Lung (tissue), 12 donors: ENCODE data around the gene FXYD2. TPM values are rescaled to one million over a fixed set of nuclear protein-coding genes. Genes with fewer than 3 reads are reported as not detected.

Experiments
- ATAC-seq: fragments of 200-7000 bp; cut with Tn5 transposase; one replicate; pipeline ENCODE4 v1.9.1; 2020; ENCODE audit warnings: moderate number of reproducible peaks; ENCODE audit not compliant: insufficient read depth, low FRiP score
- DNase-seq, 3 donors: peaks; one replicate each; pipeline ENCODE4 v3.0.0-alpha.2; 2013 to 2017
- H3K27ac ChIP-seq, 2 donors: one replicate each; pipeline ENCODE4 v1.5.1; 2013; ENCODE audit warnings: mild to moderate bottlenecking in 2 of 2, moderate library complexity in 2 of 2, control low read depth in 1 of 2, inconsistent platforms in 1 of 2, low read depth in 1 of 2, low read length in 1 of 2
- H3K27me3 ChIP-seq, 3 donors: one replicate each; pipeline ENCODE4 v1.5.1; 2013; ENCODE audit warnings: low read length in 2 of 3; ENCODE audit not compliant: control insufficient read depth in 3 of 3, insufficient read depth in 3 of 3
- H3K36me3 ChIP-seq, 4 donors: one replicate each; pipeline ENCODE4 v1.5.1; 2013; ENCODE audit warnings: low read length in 4 of 4, mild to moderate bottlenecking in 1 of 4, moderate library complexity in 1 of 4; ENCODE audit not compliant: control insufficient read depth in 4 of 4, insufficient read depth in 4 of 4
- H3K4me1 ChIP-seq, 5 donors: one replicate each; pipeline ENCODE4 v1.5.1; 2013; ENCODE audit warnings: low read length in 5 of 5, mild to moderate bottlenecking in 2 of 5, moderate library complexity in 1 of 5; ENCODE audit not compliant: control insufficient read depth in 5 of 5, insufficient read depth in 5 of 5
- H3K4me3 ChIP-seq: one replicate; pipeline ENCODE4 v1.5.1; 2013; ENCODE audit warnings: mild to moderate bottlenecking, control low read depth, moderate library complexity
- H3K9ac ChIP-seq, 2 donors: one replicate each; pipeline ENCODE4 v1.5.1; 2013; ENCODE audit warnings: low read length in 2 of 2, control low read depth in 1 of 2; ENCODE audit not compliant: insufficient read depth in 1 of 2
- H3K9me3 ChIP-seq, 4 donors: one replicate each; pipeline ENCODE4 v1.5.1; 2013; ENCODE audit warnings: low read length in 3 of 4, mild to moderate bottlenecking in 1 of 4, moderate library complexity in 1 of 4; ENCODE audit not compliant: control insufficient read depth in 4 of 4, insufficient read depth in 3 of 4
- CTCF ChIP-seq: IDR thresholded peaks from 2 replicates; pipeline ENCODE4 v1.5.1; 2012; ENCODE audit warnings: mild to moderate bottlenecking; ENCODE audit errors: control extremely low read depth, extremely low read depth
- WGBS, 2 donors: extraction: QIAGEN DNeasy Blood & Tissue Kit; methylation state at CpG; one replicate each; pipeline ENCODE4 v1.1.7; 2013; 5-methylcytosine and 5-hydroxymethylcytosine counted together
- polyA plus RNA-seq, 2 donors: library from polyadenylated mRNA; stranded (reverse); fragments of 200-250 nt; gene quantifications; one replicate each; pipeline ENCODE4 v1.2.1, GENCODE V29; 2013
- total RNA-seq, 2 donors: library from RNA; depleted of rRNA in 1 of 2; stranded (reverse); fragments of >200 nt in 1 of 2; gene quantifications; one replicate each; pipeline ENCODE4 v1.2.1, GENCODE V29; 2014 to 2021
- donor health status: control.
- donor health status: control.
- donor health status: Bipolar disorder and iron deficiency.
- donor health status: healthy.
- donor health status: DM: yes; HTN: yes; CAD: no.

Gene FXYD2
- total and polyA plus RNA-seq, 4 donors: 1.6 to 6.9 (median 3.7) TPM

- Histone ChIP-seq H3K4me3 (no peak overlapping the region), H3K9me3 (no peaks in the 10 kb centered on the region), H3K27me3 (peaks cover 0 to 39% (median 9%) of the 10 kb centered on the region in 3 donors), H3K36me3 (no peaks in the 10 kb centered on the region), H3K9ac (no peak overlapping the region), H3K27ac (no peak overlapping the region), H3K4me1 (peaks cover 0 to 9% (median 5%) of the 10 kb centered on the region in 5 donors)
- no peak for TF ChIP-seq CTCF
- DNase-seq (no peak), ATAC-seq (no peak)
- 70 to 73% methylated on average over 14 of the region's 14 CpGs for WGBS, 2 donors
These were observed 38.2 kb downstream of the FXYD2 start for GRCh38 chr11:117786135-117786870.

GRCh38 chr11:117782101-117782500 lies 42.4 kb downstream of the FXYD2 start:
- Histone ChIP-seq H3K9me3 (no peaks in the 10 kb centered on the region), H3K27ac (no peak overlapping the region), H3K4me1 (no peaks in the 10 kb centered on the region), H3K36me3 (peaks cover 0 to 2% (median 0%) of the 10 kb centered on the region in 4 donors), H3K4me3 (no peak overlapping the region), H3K27me3 (peaks cover 0 to 26% (median 9%) of the 10 kb centered on the region in 3 donors), H3K9ac (no peak overlapping the region)
- no peak for TF ChIP-seq CTCF
- no peak for ATAC-seq
- WGBS, 2 donors: 65 to 78% methylated on average over 11 of the region's 11 CpGs
- peak in 1 of 3 donors; percentile 34 for DNase-seq

- no peak for DNase-seq
- H3K4me3 ChIP-seq: no peak overlapping the region
- peaks cover 0 to 26% (median 9%) of the 10 kb centered on the region in 3 donors for H3K27me3 ChIP-seq
- H3K4me1 ChIP-seq: no peaks in the 10 kb centered on the region
- H3K27ac ChIP-seq: no peak overlapping the region
- no peak overlapping the region for H3K9ac ChIP-seq
- no peaks in the 10 kb centered on the region for H3K9me3 ChIP-seq
- ATAC-seq: no peak
- H3K36me3 ChIP-seq: peaks cover 0 to 2% (median 0%) of the 10 kb centered on the region in 4 donors
- 79 to 88% methylated on average over 4 of the region's 4 CpGs for WGBS, 2 donors
- no peak for TF ChIP-seq CTCF
These were observed 42.9 kb downstream of the FXYD2 start for GRCh38 chr11:117781627-117782026.

- DNase-seq (no peak), ATAC-seq (no peak)
- H3K4me1 ChIP-seq: no peaks in the 10 kb centered on the region
- no peak overlapping the region for H3K4me3 ChIP-seq
- TF ChIP-seq CTCF: no peak
- H3K9me3 ChIP-seq: peaks cover 0 to 2% (median 0%) of the 10 kb centered on the region in 4 donors
- WGBS, 2 donors: 89 to 92% methylated on average over 26 of the region's 26 CpGs
- H3K27ac ChIP-seq: no peak overlapping the region
- no peak overlapping the region for H3K9ac ChIP-seq
- peaks cover 0 to 28% (median 6%) of the 10 kb centered on the region in 3 donors for H3K27me3 ChIP-seq
- peaks cover 0 to 2% (median 0%) of the 10 kb centered on the region in 4 donors for H3K36me3 ChIP-seq
These were observed 44.1 kb downstream of the FXYD2 start for GRCh38 chr11:117780456-117780855.
